PC-9 (cell line): ENCODE measurements around the gene TANC2.

Experiments
- CTCF ChIP-seq: fragments of 200-600 bp; sonication (generic); conservative IDR thresholded peaks from 2 replicates; pipeline ENCODE4 v1.6.1; 2017; ENCODE audit warnings: mixed run types, antibody characterized with exemption, mild to moderate bottlenecking, moderate library complexity
- EZH2 ChIP-seq: fragments of 200-600 bp; sonication (generic); IDR thresholded peaks from 2 replicates; pipeline ENCODE4 v1.8.0; 2017; ENCODE audit warnings: antibody characterized with exemption, low read depth

- no peak for TF ChIP-seq CTCF
- no peak for TF ChIP-seq EZH2
Measured at GRCh38 chr17:62964506-62964905, 1.5 kb upstream of the TANC2 start.
